Thoracic aorta endothelial cell (primary cell): ENCODE measurements around the gene IGSF5. TPM values are rescaled to one million over a fixed set of nuclear protein-coding genes. Genes with fewer than 3 reads are reported as not detected.

ENCODE experiments used
- total RNA-seq: library from RNA; depleted of rRNA; stranded (reverse); fragments of >200 nt; gene quantifications from 2 replicates; pipeline ENCODE4 v1.2.3, GENCODE V29; 2012

IGSF5 gene
- total RNA-seq: not detected in 2 replicates

GRCh38 chr21:39744883-39745282 lies at the start of gene IGSF5:
TSS of gene IGSF5 (plus strand) at chr21:39745183. CDS start at chr21:39745510, 327 bp downstream.

Other genes with a start within 250 kb of the IGSF5 start
- not detected in 2 replicates for gene B3GALT5, start 132.2 kb upstream of the IGSF5 start, total RNA-seq
- not detected in 2 replicates for gene PCP4, start 122.3 kb downstream of the IGSF5 start, total RNA-seq